Stimulated activated CD8-positive, alpha-beta memory T cell treated with anti-CD3 and anti-CD28 coated beads, Interleukin-12 subunit alpha, Interleukin-12 subunit beta, amount 100 ng/mL, for 4 hours (primary cell): ENCODE results near the gene AFP.

Experiments
- DNase-seq: peaks from one replicate; pipeline ENCODE4 v3.0.0-alpha.2; 2020; ENCODE audit warnings: low read depth

AFP gene

GRCh38 chr4:73460913-73461522 lies 25.0 kb downstream of the AFP start:
- no peak for DNase-seq

GRCh38 chr4:73468170-73468569 lies 32.1 kb downstream of the AFP start:
- no peak for DNase-seq

- DNase-seq: no peak
Measured at GRCh38 chr4:73470728-73471127, 34.7 kb downstream of the AFP start.

- no peak for DNase-seq
Measured at GRCh38 chr4:73477176-73477575, 41.2 kb downstream of the AFP start.

GRCh38 chr4:73479323-73479722 lies 43.3 kb downstream of the AFP start:
- DNase-seq: no peak

GRCh38 chr4:73481358-73481757 lies 45.3 kb downstream of the AFP start, which contains the start of gene AFM:
Gene AFM (plus strand): TSS chr4:73481745. CDS start chr4:73481776, 31 bp downstream.
- no peak for DNase-seq

- DNase-seq: no peak
Measured at GRCh38 chr4:73485085-73485484, 49.1 kb downstream of the AFP start.

- DNase-seq: no peak
Measured at GRCh38 chr4:73485596-73485995, 49.6 kb downstream of the AFP start.

- no peak for DNase-seq
Measured at GRCh38 chr4:73486497-73486896, 50.5 kb downstream of the AFP start.

- DNase-seq: no peak
Measured at GRCh38 chr4:73487233-73487632, 51.2 kb downstream of the AFP start.

GRCh38 chr4:73499996-73500765 lies 64.2 kb downstream of the AFP start:
- no peak for DNase-seq

- no peak for DNase-seq
Measured at GRCh38 chr4:73501664-73502265, 65.7 kb downstream of the AFP start.

- no peak for DNase-seq
Measured at GRCh38 chr4:73505567-73505966, 69.5 kb downstream of the AFP start.
